H9 (cell line): Measurements from ENCODE around the gene POU2F3. TPM values are rescaled to one million over a fixed set of nuclear protein-coding genes. Genes with fewer than 3 reads are reported as not detected.

Source experiments
- DNase-seq: peaks from one replicate; pipeline ENCODE4 v3.0.0-alpha.2; 2017
- H2AFZ ChIP-seq: one replicate; pipeline ENCODE4 v1.6.1; 2013; ENCODE audit warnings: mild to moderate bottlenecking, low read length, control low read depth, moderate library complexity
- H2AK5ac ChIP-seq: 2 replicates; pipeline ENCODE4 v1.6.1; 2013; ENCODE audit warnings: low read length, control low read depth, mixed read lengths; ENCODE audit not compliant: insufficient read length
- H2BK120ac ChIP-seq: one replicate; pipeline ENCODE4 v1.6.1; 2013; ENCODE audit warnings: low read depth, mild to moderate bottlenecking, low read length, control low read depth, inconsistent platforms; ENCODE audit not compliant: poor library complexity, severe bottlenecking
- H2BK12ac ChIP-seq: 2 replicates; pipeline ENCODE4 v1.6.1; 2013; ENCODE audit warnings: low read length, control low read depth, mixed read lengths, low read depth; ENCODE audit not compliant: insufficient read length
- H2BK15ac ChIP-seq: 2 replicates; pipeline ENCODE4 v1.6.1; 2013; ENCODE audit warnings: low read depth, low read length, control low read depth
- H2BK20ac ChIP-seq: one replicate; pipeline ENCODE4 v1.6.1; 2013; ENCODE audit warnings: low read depth, mild to moderate bottlenecking, low read length, control low read depth, inconsistent platforms; ENCODE audit not compliant: poor library complexity, severe bottlenecking
- H2BK5ac ChIP-seq: 2 replicates; pipeline ENCODE4 v1.6.1; 2013; ENCODE audit warnings: low read length, control low read depth, mixed read lengths; ENCODE audit not compliant: insufficient read length
- H3K14ac ChIP-seq: 2 replicates; pipeline ENCODE4 v1.6.1; 2013; ENCODE audit warnings: low read length, control low read depth; ENCODE audit not compliant: insufficient read depth
- H3K18ac ChIP-seq: 2 replicates; pipeline ENCODE4 v1.6.1; 2013; ENCODE audit warnings: low read depth, mild to moderate bottlenecking, mixed read lengths, low read length, control low read depth; ENCODE audit not compliant: insufficient read length
- H3K23ac ChIP-seq: 2 replicates; pipeline ENCODE4 v1.6.1; 2013; ENCODE audit warnings: low read length, control low read depth, mixed read lengths, low read depth; ENCODE audit not compliant: insufficient read length
- H3K23me2 ChIP-seq: 2 replicates; pipeline ENCODE4 v1.6.1; 2013; ENCODE audit warnings: low read depth, mild to moderate bottlenecking, mixed read lengths, low read length, control low read depth; ENCODE audit not compliant: insufficient read length, poor library complexity, severe bottlenecking
- H3K27ac ChIP-seq: 2 replicates; pipeline ENCODE4 v1.5.1; 2013; ENCODE audit warnings: low read length, control low read depth, mixed read lengths, low read depth; ENCODE audit not compliant: insufficient read length
- H3K27me3 ChIP-seq: 2 replicates; pipeline ENCODE4 v1.6.1; 2013; ENCODE audit warnings: low read length, control low read depth, inconsistent platforms; ENCODE audit not compliant: insufficient read depth
- H3K4ac ChIP-seq: 2 replicates; pipeline ENCODE4 v1.6.1; 2013; ENCODE audit warnings: low read depth, mild to moderate bottlenecking, control low read depth, inconsistent platforms, low read length, moderate library complexity
- H3K4me1 ChIP-seq: 2 replicates; pipeline ENCODE4 v1.6.1; 2013; ENCODE audit warnings: low read length, control low read depth, inconsistent platforms; ENCODE audit not compliant: insufficient read depth
- H3K4me2 ChIP-seq: 2 replicates; pipeline ENCODE4 v1.6.1; 2013; ENCODE audit warnings: low read length, control low read depth, mixed read lengths; ENCODE audit not compliant: insufficient read length, insufficient read depth
- H3K56ac ChIP-seq: 2 replicates; pipeline ENCODE4 v1.6.1; 2013; ENCODE audit warnings: low read depth, mild to moderate bottlenecking, mixed read lengths, low read length, control low read depth; ENCODE audit not compliant: insufficient read length
- H3K79me1 ChIP-seq: 2 replicates; pipeline ENCODE4 v1.6.1; 2013; ENCODE audit warnings: low read depth, mild to moderate bottlenecking, moderate library complexity, low read length, control low read depth, inconsistent platforms; ENCODE audit not compliant: insufficient read depth, poor library complexity, severe bottlenecking
- H3K79me2 ChIP-seq: 2 replicates; pipeline ENCODE4 v1.6.1; 2013; ENCODE audit warnings: low read length, control low read depth, inconsistent platforms; ENCODE audit not compliant: insufficient read depth
- H3K9ac ChIP-seq: 2 replicates; pipeline ENCODE4 v1.6.1; 2013; ENCODE audit warnings: low read length, control low read depth, mixed read lengths; ENCODE audit not compliant: insufficient read length; ENCODE audit errors: extremely low read depth
- H3K9me3 ChIP-seq: one replicate; pipeline ENCODE4 v1.6.1; 2013; ENCODE audit warnings: low read depth, low read length, inconsistent platforms; ENCODE audit not compliant: control insufficient read depth
- H3T11ph ChIP-seq: one replicate; pipeline ENCODE4 v1.6.1; 2013; ENCODE audit warnings: mild to moderate bottlenecking, low read length, control low read depth, inconsistent platforms
- H4K20me1 ChIP-seq: one replicate; pipeline ENCODE4 v1.6.1; 2013; ENCODE audit not compliant: control insufficient read depth, insufficient read length, insufficient read depth
- H4K5ac ChIP-seq: 2 replicates; pipeline ENCODE4 v1.6.1; 2013; ENCODE audit warnings: low read depth, mild to moderate bottlenecking, mixed read lengths, low read length, control low read depth; ENCODE audit not compliant: insufficient read length
- H4K8ac ChIP-seq: replicated peaks from 2 replicates; pipeline ENCODE4 v1.6.1; 2013; ENCODE audit warnings: low read length, control low read depth, mixed read lengths, low read depth; ENCODE audit not compliant: insufficient read length
- H4K91ac ChIP-seq: 2 replicates; pipeline ENCODE4 v1.6.1; 2013; ENCODE audit warnings: low read depth, mild to moderate bottlenecking, moderate library complexity, mixed read lengths, low read length, control low read depth; ENCODE audit not compliant: insufficient read length
- H3K27ac Mint-ChIP-seq, 3 experiments: 2 replicates in 2 of 3; 3 replicates in 1 of 3; pipeline ENCODE4 v1.8.0; 2020 to 2021; ENCODE audit warnings: mixed read lengths in 3 of 3, mild to moderate bottlenecking in 1 of 3, moderate library complexity in 1 of 3
- H3K27me3 Mint-ChIP-seq: 2 replicates; pipeline ENCODE4 v1.8.0; 2021; ENCODE audit warnings: low read depth, mild to moderate bottlenecking, moderate library complexity, mixed read lengths
- H3K36me3 Mint-ChIP-seq, 3 experiments: 2 replicates in 2 of 3; 3 replicates in 1 of 3; pipeline ENCODE4 v1.8.0; 2020 to 2021; ENCODE audit warnings: low read depth in 3 of 3, mixed read lengths in 3 of 3; ENCODE audit not compliant: insufficient read depth in 1 of 3
- H3K4me1 Mint-ChIP-seq, 2 experiments: 2 replicates each; pipeline ENCODE4 v1.8.0; 2020; ENCODE audit warnings: mixed read lengths in 2 of 2
- H3K4me3 Mint-ChIP-seq, 2 experiments: 2 replicates in 1 of 2; 3 replicates in 1 of 2; pipeline ENCODE4 v1.8.0; 2020 to 2021; ENCODE audit warnings: mild to moderate bottlenecking in 2 of 2, mixed read lengths in 2 of 2, moderate library complexity in 1 of 2
- H3K9me3 Mint-ChIP-seq, 2 experiments: 2 replicates in 1 of 2; 3 replicates in 1 of 2; pipeline ENCODE4 v1.8.0; 2020; ENCODE audit warnings: mild to moderate bottlenecking in 2 of 2, mixed read lengths in 2 of 2, moderate library complexity in 1 of 2
- CTCF ChIP-seq: fragments of 200-600 bp; sonication (generic); conservative IDR thresholded peaks from 3 replicates; pipeline ENCODE4 v1.8.0; 2021; ENCODE audit warnings: antibody characterized with exemption, mild to moderate bottlenecking
- WGBS: extraction: QIAGEN DNeasy Blood & Tissue Kit; methylation state at CpG from one replicate; pipeline ENCODE4 v1.1.7; 2013; ENCODE audit warnings: missing lambda C conversion rate, low lambda C conversion rate, mixed read lengths; ENCODE audit not compliant: insufficient read length; ENCODE audit errors: extremely low coverage; 5-methylcytosine and 5-hydroxymethylcytosine counted together
- total RNA-seq: library from RNA; stranded (reverse); gene quantifications from 2 replicates; pipeline ENCODE4 v1.2.1, GENCODE V29; 2021

Gene POU2F3
- total RNA-seq, 1 experiment from 2014 or later, result 1.1 TPM

- H3K4me2 ChIP-seq, result no peak overlapping the region
- Mint-ChIP-seq H3K4me3 (no peak overlapping the region), H3K27me3 (peaks cover 98% of the 10 kb centered on the region), H3K27ac (no peak overlapping the region; a peak in 2 of 7 replicates), H3K36me3 (no peaks in the 10 kb centered on the region), H3K4me1 (peaks cover 37 to 50% of the 10 kb centered on the region in 2 experiments), H3K9me3 (peaks cover 0 to 3% of the 10 kb centered on the region in 2 experiments; a peak in 1 of 5 replicates)
- no peak overlapping the region for H2BK20ac ChIP-seq
- no peak for DNase-seq
- H4K20me1 ChIP-seq, result no peaks in the 10 kb centered on the region
- H3K79me2 ChIP-seq, result no peaks in the 10 kb centered on the region
- peaks cover 31% of the 10 kb centered on the region; the same call in 1 of the 2 replicates for H3K27me3 ChIP-seq
- no peaks in the 10 kb centered on the region for H3K9me3 ChIP-seq
- no peak overlapping the region for H3K9ac ChIP-seq
- no peak overlapping the region for H4K8ac ChIP-seq
- H4K91ac ChIP-seq, result no peak overlapping the region
- no peak overlapping the region for H2BK5ac ChIP-seq
- no peak for TF ChIP-seq CTCF
- no peak overlapping the region for H3K14ac ChIP-seq
- H3K79me1 ChIP-seq, result no peaks in the 10 kb centered on the region
- H2AFZ ChIP-seq, result no peak overlapping the region
- no peak overlapping the region for H3K27ac ChIP-seq
- H3K4ac ChIP-seq, result no peak overlapping the region
- H3T11ph ChIP-seq, result no peak overlapping the region
- no peaks in the 10 kb centered on the region for H3K4me1 ChIP-seq
- H2BK15ac ChIP-seq, result no peak overlapping the region
- H2BK120ac ChIP-seq, result no peak overlapping the region
- no peak overlapping the region for H3K23ac ChIP-seq
- H2AK5ac ChIP-seq, result no peak overlapping the region
- no peak overlapping the region for H4K5ac ChIP-seq
- no CpG with 5 or more reads among the region's 1 CpG for WGBS
- H2BK12ac ChIP-seq, result no peak overlapping the region
- no peak overlapping the region for H3K18ac ChIP-seq
- H3K56ac ChIP-seq, result no peak overlapping the region
- H3K23me2 ChIP-seq, result no peaks in the 10 kb centered on the region
These were observed 39.3 kb upstream of the POU2F3 start for GRCh38 chr11:120200677-120201076.
